ENCODE data around the gene LPP. TPM values are rescaled to one million over a fixed set of nuclear protein-coding genes. Genes with fewer than 3 reads are reported as not detected.

LPP gene
- total RNA-seq, 4 donors from 2014 or later, result 45.9 to 81.1 (median 63.0) TPM

GRCh38 chr3:188863999-188864406 is 710.0 kb downstream of the LPP start:
- WGBS, 2 donors, result 28 to 34% methylated on average over 3 of the region's 3 CpGs
- intact Hi-C loops (cut with DNase I; ENCODE audit: low total_unique reads), result no loop called here
- no peak for DNase-seq (ENCODE audit: low spot score in 2 of 2)
- TF ChIP-seq CTCF (IDR thresholded peaks at IDR 0.05) (no peak), POLR2A (IDR thresholded peaks at IDR 0.05) (no peak)
- H3K4me3 ChIP-seq (ENCODE audit: low read depth, poor library complexity, severe bottlenecking), result no peak overlapping the region

- 85% methylated on average over 4 of the region's 4 CpGs for WGBS, 2 donors
- H3K4me3 ChIP-seq (ENCODE audit: low read depth, poor library complexity, severe bottlenecking), result no peak overlapping the region
- intact Hi-C loops (cut with DNase I; ENCODE audit: low total_unique reads), result no loop called here
- no peak for DNase-seq (ENCODE audit: low spot score in 2 of 2)
- TF ChIP-seq CTCF (IDR thresholded peaks at IDR 0.05) (no peak), POLR2A (IDR thresholded peaks at IDR 0.05) (no peak)
Measured at GRCh38 chr3:188867691-188868265, 713.8 kb downstream of the LPP start.

- 70 to 74% methylated on average over 1 of the region's 1 CpG for WGBS, 2 donors
- DNase-seq (ENCODE audit: low spot score in 2 of 2), result no peak
- intact Hi-C loops (cut with DNase I; ENCODE audit: low total_unique reads), result no loop called here
- no peak overlapping the region for H3K4me3 ChIP-seq (ENCODE audit: low read depth, poor library complexity, severe bottlenecking)
- TF ChIP-seq CTCF (IDR thresholded peaks at IDR 0.05), result no peak
- no peak for TF ChIP-seq POLR2A (IDR thresholded peaks at IDR 0.05)
Measured at GRCh38 chr3:188868803-188869202, 714.8 kb downstream of the LPP start.

- WGBS, 2 donors, result 95% methylated on average over 3 of the region's 3 CpGs
- H3K4me3 ChIP-seq (ENCODE audit: low read depth, poor library complexity, severe bottlenecking), result no peak overlapping the region
- TF ChIP-seq POLR2A (IDR thresholded peaks at IDR 0.05) (no peak), CTCF (IDR thresholded peaks at IDR 0.05) (no peak)
- DNase-seq (ENCODE audit: low spot score in 2 of 2), result no peak
- intact Hi-C loops (cut with DNase I; ENCODE audit: low total_unique reads), result no loop called here
Measured at GRCh38 chr3:188869628-188870027, 715.7 kb downstream of the LPP start.

- 94 to 97% methylated on average over 8 of the region's 8 CpGs for WGBS, 2 donors
- intact Hi-C loops (cut with DNase I; ENCODE audit: low total_unique reads), result no loop called here
- H3K4me3 ChIP-seq (ENCODE audit: low read depth, poor library complexity, severe bottlenecking), result no peak overlapping the region
Measured at GRCh38 chr3:188870431-188870830, 716.5 kb downstream of the LPP start.

More at GRCh38 chr3:188870431-188870830, 716.5 kb downstream of the LPP start:
- DNase-seq (ENCODE audit: low spot score in 2 of 2), result no peak
- no peak for TF ChIP-seq POLR2A (IDR thresholded peaks at IDR 0.05)
- no peak for TF ChIP-seq CTCF (IDR thresholded peaks at IDR 0.05)
